GM18498 (cell line): Measurements from ENCODE around the gene RPL27.

Experiments used
- ATAC-seq: cut with Tn5 transposase; IDR thresholded peaks from one replicate; pipeline ENCODE4 v1.9.1; 2021; ENCODE audit warnings: mild to moderate bottlenecking, moderate library complexity; ENCODE audit not compliant: unreplicated experiment

RPL27 gene

DNA sequence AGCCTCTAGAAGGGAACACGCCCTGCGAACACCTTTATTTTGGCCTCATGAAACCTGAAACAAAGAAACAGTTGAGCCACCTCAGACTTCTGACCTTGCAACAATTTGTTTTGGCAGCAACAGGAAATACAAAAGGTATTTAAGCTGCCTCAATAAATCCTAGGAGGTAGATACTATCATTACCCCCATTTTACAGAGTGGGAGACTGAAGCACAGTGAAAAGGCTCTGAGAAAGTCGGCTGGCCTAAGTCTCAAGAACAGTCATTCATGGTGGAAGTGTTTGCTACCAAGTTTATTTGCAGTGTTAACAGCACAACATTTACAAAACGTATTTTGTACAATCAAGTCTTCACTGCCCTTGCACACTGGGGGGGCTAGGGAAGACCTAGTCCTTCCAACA is 45.8 kb downstream of the RPL27 start:
- no peak for ATAC-seq

DNA sequence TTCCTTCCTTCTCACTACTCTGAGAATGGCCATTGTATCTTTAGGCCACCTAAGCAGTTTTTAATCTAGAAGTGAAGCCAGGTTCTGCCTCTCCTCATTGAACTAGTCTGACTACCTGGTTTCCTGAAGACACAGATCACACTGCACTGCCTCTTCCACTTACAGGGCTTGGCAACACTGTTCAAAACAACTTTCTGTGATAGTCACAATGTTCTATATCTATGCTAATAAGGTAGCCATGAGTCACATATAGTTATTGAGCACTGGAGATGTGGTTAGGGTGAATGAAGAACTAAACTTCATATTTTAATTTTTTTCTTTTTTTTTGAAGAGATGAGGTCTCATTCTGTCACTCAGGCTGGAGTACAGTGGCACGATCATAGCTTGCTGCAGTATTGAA is 53.8 kb downstream of the RPL27 start:
- ATAC-seq, result no peak
